Body of pancreas (tissue), 4 donors: ENCODE results near the gene OR10G3. TPM values are rescaled to one million over a fixed set of nuclear protein-coding genes. Genes with fewer than 3 reads are reported as not detected.

Source experiments
- ATAC-seq: fragments of 150-250 bp; one replicate; pipeline ENCODE4 v1.9.1; 2016
- DNase-seq, 4 donors: peaks; one replicate each; pipeline ENCODE4 v3.0.0-alpha.2; 2019
- H3K27ac ChIP-seq, 4 donors: fragments of 200-600 bp; sonication (generic); 1 replicate in 3 of 4; 2 replicates in 1 of 4; pipeline versions ENCODE4 v1.5.1 to v1.6.1; 2016 to 2019; ENCODE audit warnings: mild to moderate bottlenecking in 1 of 4, mixed read lengths in 1 of 4, moderate library complexity in 1 of 4
- H3K27me3 ChIP-seq, 2 donors: fragments of 200-600 bp; sonication (generic); one replicate each; pipeline ENCODE4 v1.6.0; 2016; ENCODE audit warnings: mild to moderate bottlenecking in 1 of 2
- H3K36me3 ChIP-seq, 2 donors: fragments of 200-600 bp; sonication (generic); replicated peaks in 1 of 2; 2 replicates each; pipeline ENCODE4 v1.5.1; 2016; ENCODE audit warnings: low read depth in 2 of 2; ENCODE audit not compliant: insufficient read depth in 1 of 2
- H3K4me1 ChIP-seq: fragments of 200-600 bp; sonication (generic); one replicate; pipeline ENCODE4 v1.6.0; 2016
- H3K4me3 ChIP-seq, 2 donors: fragments of 200-600 bp; sonication (generic); 1 replicate in 1 of 2; 2 replicates in 1 of 2; pipeline ENCODE4 v1.5.1; 2016 to 2019
- H3K9me3 ChIP-seq, 3 donors: fragments of 200-600 bp; sonication (generic); 1 replicate in 2 of 3; 2 replicates in 1 of 3; pipeline ENCODE4 v1.5.1; 2016
- POLR2A ChIP-seq, 3 donors: fragments of 450-650 bp; IDR thresholded peaks; one replicate each; pipeline ENCODE4 v1.6.1; 2016; ENCODE audit warnings: antibody characterized with exemption in 3 of 3, mild to moderate bottlenecking in 2 of 3
- WGBS, 2 donors: methylation state at CpG; one replicate each; pipeline ENCODE4 v1.1.5; 2017; 5-methylcytosine and 5-hydroxymethylcytosine counted together
- intact Hi-C: fragments of 100-400 bp; cut with DNase I; formaldehyde crosslinking; loops from one replicate; pipeline ENCODE4 v1.15.1; 2023
- total RNA-seq, 2 donors: library from RNA; depleted of rRNA; stranded (reverse); fragments of >200 nt; gene quantifications; one replicate each; pipeline ENCODE4 v1.1.0, GENCODE V29; 2016
- TF ChIP-seq, protein P1 (sequence below), 7 experiments: fragments of 450-650 bp in 4 of 7; fragments of 200-600 bp in 3 of 7; sonication (generic) in 3 of 7; IDR thresholded peaks; one replicate each; pipeline ENCODE4 v1.5.1; 2016 to 2019; ENCODE audit warnings: antibody characterized with exemption in 7 of 7

OR10G3 gene
- total RNA-seq, 2 donors from 2014 or later: not detected

DNA sequence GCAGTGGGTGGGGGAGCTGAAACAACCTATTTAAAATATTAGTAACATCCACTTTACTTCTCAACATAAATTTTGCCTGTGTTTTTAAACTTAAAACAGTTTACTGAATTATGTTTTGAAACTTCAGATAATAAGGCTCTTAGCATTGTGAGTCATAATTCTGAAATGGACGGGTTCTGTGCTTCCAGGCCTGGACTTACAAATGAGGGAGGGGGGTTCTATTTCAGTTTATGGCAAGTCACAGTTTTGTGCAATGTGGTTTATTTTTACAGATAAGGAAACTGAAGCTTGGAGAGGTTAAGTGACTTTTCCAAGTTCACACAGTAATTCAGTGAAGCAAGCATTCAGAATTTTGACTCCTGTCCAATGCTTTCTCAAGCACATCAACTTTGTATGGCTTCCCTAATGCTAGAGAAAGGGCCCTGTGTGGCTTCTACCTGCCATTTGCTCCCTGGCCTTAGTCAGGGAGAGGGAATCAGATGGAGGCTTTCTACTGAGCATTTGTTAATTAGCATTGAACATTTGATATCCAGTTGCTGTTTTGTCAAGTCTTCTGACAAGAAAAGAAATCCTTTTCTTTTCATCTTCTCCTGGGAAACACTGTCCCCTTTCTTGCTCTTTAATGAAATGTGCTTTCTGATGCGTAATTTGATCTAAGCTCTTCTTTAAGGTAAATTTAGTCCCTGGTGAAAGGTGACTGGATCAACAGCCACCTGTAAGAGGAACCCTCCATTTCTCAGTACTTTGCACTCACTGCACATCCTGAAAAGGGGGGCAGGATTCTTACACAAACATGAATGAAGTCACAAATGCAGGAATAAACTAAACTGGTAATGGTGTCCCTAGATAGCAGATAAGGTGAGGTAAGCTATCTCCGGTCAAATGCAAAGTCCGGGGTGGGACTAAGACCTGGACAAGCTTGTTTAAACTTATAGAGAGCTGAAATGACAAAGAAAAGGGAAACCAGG lies 51.2 kb downstream of the OR10G3 start:
- Histone ChIP-seq H3K4me1 (peaks cover 9% of the 10 kb centered on the region), H3K27me3 (no peaks in the 10 kb centered on the region), H3K36me3 (no peaks in the 10 kb centered on the region), H3K9me3 (no peaks in the 10 kb centered on the region), H3K4me3 (no peak overlapping the region), H3K27ac (no peak overlapping the region)
- intact Hi-C loops: no loop called here
- no peak for DNase-seq
- TF ChIP-seq POLR2A (IDR thresholded peaks at IDR 0.05): no peak
- TF ChIP-seq, protein P1, sequence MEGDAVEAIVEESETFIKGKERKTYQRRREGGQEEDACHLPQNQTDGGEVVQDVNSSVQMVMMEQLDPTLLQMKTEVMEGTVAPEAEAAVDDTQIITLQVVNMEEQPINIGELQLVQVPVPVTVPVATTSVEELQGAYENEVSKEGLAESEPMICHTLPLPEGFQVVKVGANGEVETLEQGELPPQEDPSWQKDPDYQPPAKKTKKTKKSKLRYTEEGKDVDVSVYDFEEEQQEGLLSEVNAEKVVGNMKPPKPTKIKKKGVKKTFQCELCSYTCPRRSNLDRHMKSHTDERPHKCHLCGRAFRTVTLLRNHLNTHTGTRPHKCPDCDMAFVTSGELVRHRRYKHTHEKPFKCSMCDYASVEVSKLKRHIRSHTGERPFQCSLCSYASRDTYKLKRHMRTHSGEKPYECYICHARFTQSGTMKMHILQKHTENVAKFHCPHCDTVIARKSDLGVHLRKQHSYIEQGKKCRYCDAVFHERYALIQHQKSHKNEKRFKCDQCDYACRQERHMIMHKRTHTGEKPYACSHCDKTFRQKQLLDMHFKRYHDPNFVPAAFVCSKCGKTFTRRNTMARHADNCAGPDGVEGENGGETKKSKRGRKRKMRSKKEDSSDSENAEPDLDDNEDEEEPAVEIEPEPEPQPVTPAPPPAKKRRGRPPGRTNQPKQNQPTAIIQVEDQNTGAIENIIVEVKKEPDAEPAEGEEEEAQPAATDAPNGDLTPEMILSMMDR (IDR thresholded peaks at IDR 0.05): no peak
- no peak for ATAC-seq
- 72 to 81% methylated on average over 4 of the region's 4 CpGs for WGBS, 2 donors

DNA sequence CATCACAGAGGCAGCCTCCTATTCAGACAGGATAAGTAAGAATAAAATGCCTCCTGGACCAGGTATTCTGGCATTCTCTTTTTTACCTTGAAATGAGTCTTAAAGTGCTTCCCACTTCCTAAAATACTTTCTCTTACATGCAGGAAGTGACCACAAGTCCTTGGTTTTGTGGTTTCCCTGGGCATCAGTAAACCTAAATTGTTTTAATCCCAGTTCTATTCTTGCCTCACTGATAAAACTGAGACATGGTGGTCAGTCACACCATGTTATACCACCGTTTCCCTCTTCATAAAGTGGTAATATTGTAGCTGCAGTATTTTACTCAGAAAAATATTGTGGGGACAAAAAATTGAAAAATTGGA lies 52.6 kb downstream of the OR10G3 start:
- TF ChIP-seq, protein P1 (IDR thresholded peaks at IDR 0.05): no peak
- no peak for TF ChIP-seq POLR2A (IDR thresholded peaks at IDR 0.05)
- intact Hi-C loops: no loop called here
- 49 to 64% methylated on average over 1 of the region's 1 CpG for WGBS, 2 donors
- Histone ChIP-seq H3K9me3 (no peaks in the 10 kb centered on the region), H3K27me3 (no peaks in the 10 kb centered on the region), H3K27ac (no peak overlapping the region), H3K36me3 (no peaks in the 10 kb centered on the region), H3K4me3 (no peak overlapping the region), H3K4me1 (peaks cover 9% of the 10 kb centered on the region)
- DNase-seq (no peak), ATAC-seq (no peak)

DNA sequence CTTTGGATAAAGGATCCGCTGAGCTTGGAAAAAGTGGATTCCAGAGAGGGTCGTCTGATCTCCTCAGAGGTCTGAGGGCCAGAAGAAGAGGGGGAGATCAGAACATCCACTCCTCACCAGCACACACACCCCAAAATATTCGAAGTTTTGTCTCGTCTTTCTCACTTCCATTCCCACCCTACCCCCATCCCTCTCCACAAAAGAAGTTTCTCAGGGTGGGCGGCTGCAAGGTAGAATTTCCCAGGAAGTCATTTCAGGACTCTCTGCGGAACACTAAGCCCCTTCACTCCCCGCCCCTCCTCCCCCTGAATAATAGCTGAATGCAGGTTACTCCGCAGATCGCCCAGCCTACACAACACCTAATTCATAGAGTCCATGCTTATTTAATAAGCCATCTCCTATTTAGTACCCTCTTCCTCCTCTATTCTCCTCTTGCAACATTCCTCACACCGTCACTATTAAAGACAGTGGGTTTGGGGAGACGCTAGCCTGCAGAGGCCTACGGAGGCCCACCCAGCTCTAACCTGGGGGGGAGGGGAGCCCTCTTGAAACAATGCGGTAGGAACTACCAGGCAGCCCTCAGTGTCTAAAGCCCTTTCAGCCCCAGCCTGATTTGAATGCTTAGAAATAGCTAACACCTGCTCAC lies 53.1 kb downstream of the OR10G3 start:
- Histone ChIP-seq H3K36me3 (no peaks in the 10 kb centered on the region), H3K27me3 (no peaks in the 10 kb centered on the region), H3K4me3 (peak overlapping the region; percentile 70 to 87), H3K27ac (peak overlapping the region in 2 of 4 donors; percentile 54 to 59), H3K9me3 (no peaks in the 10 kb centered on the region), H3K4me1 (peaks cover 9% of the 10 kb centered on the region)
- WGBS, 2 donors: 20 to 21% methylated on average over 13 of the region's 13 CpGs
- DNase-seq (no peak), ATAC-seq (no peak)
- intact Hi-C loops: no loop called here
- TF ChIP-seq POLR2A (IDR thresholded peaks at IDR 0.05): no peak
- TF ChIP-seq, protein P1 (IDR thresholded peaks at IDR 0.05): no peak

DNA sequence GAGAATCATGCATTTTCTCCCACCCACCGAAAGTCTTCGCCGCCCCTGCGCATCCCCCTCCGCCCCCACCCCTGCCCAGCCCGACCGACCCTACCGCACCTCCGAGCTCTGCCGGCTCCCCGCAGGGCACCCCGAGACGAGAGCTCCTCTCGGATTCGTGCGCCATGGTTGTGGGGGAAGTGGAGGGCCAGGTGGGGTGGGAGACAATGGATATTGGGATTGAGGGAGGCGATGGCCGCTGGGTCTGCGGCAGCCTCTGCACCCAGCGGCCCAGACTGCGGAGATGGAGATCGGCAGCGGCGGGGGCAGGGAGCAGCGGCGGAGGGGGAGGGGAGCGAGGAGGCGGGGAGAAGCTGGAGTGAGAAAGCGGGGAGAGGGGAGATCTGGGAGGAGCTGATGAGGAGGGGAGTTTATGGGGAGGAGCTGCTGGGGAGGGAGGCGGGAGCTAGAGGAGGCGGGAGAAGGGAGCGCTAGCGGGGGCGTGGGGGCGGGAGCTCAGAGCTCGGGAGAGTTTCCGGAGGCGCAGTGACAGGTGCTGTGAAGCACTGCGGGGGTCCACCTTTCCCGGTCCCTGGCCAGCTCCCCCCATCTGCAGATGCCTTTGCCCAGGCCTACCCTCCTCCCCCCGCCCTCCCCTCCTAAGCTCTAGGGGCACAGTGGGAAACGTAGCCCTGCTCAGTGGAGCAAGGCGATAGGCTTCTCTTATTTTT lies 53.8 kb downstream of the OR10G3 start, which contains the start of gene SALL2:
TSS of gene SALL2 (minus strand) at position 385 of the 710 bp plus-strand sequence. CDS start at position 166, 219 bp downstream.
- Histone ChIP-seq H3K27me3 (no peaks in the 10 kb centered on the region), H3K4me1 (peaks cover 9% of the 10 kb centered on the region), H3K27ac (peak within 1 kb of the TSS in 2 of 4 donors; percentile 54 to 59), H3K4me3 (peak within 1 kb of the TSS; percentile 70 to 87), H3K9me3 (no peaks in the 10 kb centered on the region), H3K36me3 (no peaks in the 10 kb centered on the region)
- 0 to 1% methylated on average over 25 to 28 of the region's 43 CpGs for WGBS, 2 donors
- DNase-seq (peak; percentile 65 to 83 (median 82)), ATAC-seq (peak; percentile 94)
- intact Hi-C loops: no loop called here
- peak in 2 of 3 donors; percentile 40 to 60 for TF ChIP-seq POLR2A (IDR thresholded peaks at IDR 0.05)
- TF ChIP-seq, protein P1 (IDR thresholded peaks at IDR 0.05): no peak
